ENCODE results near the gene GPR26.

DNA sequence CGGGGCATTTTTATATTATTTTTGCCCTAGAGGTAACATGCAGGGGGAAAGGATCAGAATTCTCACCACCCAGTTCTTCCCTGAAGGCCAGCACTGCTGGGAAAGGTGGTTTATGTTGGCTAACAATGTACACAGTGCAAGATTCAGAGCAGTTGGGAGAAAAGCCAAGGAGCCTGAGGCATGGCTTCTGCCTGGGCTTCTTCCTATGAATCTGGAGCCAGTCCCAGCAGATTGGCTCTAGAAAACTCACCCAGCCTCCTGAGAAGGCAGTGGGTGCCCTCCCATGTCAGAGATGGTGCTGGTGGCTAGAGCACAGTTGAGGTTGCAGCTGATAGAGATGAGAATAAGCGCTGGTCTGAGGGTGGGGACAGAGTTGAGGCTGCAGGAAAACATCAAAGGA, 44.7 kb upstream of the GPR26 start:
- TF ChIP-seq, protein P1, sequence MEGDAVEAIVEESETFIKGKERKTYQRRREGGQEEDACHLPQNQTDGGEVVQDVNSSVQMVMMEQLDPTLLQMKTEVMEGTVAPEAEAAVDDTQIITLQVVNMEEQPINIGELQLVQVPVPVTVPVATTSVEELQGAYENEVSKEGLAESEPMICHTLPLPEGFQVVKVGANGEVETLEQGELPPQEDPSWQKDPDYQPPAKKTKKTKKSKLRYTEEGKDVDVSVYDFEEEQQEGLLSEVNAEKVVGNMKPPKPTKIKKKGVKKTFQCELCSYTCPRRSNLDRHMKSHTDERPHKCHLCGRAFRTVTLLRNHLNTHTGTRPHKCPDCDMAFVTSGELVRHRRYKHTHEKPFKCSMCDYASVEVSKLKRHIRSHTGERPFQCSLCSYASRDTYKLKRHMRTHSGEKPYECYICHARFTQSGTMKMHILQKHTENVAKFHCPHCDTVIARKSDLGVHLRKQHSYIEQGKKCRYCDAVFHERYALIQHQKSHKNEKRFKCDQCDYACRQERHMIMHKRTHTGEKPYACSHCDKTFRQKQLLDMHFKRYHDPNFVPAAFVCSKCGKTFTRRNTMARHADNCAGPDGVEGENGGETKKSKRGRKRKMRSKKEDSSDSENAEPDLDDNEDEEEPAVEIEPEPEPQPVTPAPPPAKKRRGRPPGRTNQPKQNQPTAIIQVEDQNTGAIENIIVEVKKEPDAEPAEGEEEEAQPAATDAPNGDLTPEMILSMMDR (conservative IDR thresholded peaks at IDR 0.05; ENCODE audit: low read depth, low read length): no peak
- TF ChIP-seq RAD21 (IDR thresholded peaks at IDR 0.05; ENCODE audit: low read length) (no peak), POLR2A (IDR thresholded peaks at IDR 0.05; ENCODE audit: low read depth, low read length) (no peak), RCOR1 (IDR thresholded peaks at IDR 0.05; ENCODE audit: insufficient replicate concordance, low read length) (no peak), MXI1 (IDR thresholded peaks at IDR 0.05; ENCODE audit: borderline replicate concordance, low read depth, low read length) (no peak), CEBPB (IDR thresholded peaks at IDR 0.05; ENCODE audit: low read depth, low read length) (no peak)
- TF ChIP-seq, protein P2, sequence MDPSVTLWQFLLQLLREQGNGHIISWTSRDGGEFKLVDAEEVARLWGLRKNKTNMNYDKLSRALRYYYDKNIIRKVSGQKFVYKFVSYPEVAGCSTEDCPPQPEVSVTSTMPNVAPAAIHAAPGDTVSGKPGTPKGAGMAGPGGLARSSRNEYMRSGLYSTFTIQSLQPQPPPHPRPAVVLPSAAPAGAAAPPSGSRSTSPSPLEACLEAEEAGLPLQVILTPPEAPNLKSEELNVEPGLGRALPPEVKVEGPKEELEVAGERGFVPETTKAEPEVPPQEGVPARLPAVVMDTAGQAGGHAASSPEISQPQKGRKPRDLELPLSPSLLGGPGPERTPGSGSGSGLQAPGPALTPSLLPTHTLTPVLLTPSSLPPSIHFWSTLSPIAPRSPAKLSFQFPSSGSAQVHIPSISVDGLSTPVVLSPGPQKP (IDR thresholded peaks at IDR 0.05; ENCODE audit: borderline replicate concordance, low read depth, low read length): no peak

All from IMR-90 (cell line).